ENCODE data around the gene AFDN.

DNA sequence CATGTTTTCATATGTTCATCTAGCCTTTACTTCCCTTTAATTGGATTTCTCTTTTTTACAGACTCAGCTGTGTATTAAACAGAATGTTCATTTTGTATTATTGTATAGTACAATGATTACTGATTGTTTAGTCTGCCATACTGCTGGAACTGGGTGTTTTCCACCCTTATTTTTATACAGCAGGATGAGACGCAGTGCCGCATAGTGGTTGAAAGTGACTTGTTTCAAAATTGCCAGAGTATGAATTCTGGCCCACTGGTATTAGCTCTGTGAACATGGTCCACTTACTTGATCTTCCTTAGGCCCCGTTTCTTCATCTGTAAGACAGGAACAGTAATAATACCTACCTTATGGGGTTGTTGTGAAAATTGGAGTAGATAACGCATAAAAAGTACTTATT lies 22.1 kb downstream of the AFDN start:
- TF ChIP-seq CTCF (IDR thresholded peaks at IDR 0.05): no peak
- TF ChIP-seq POLR2AphosphoS5 (IDR thresholded peaks at IDR 0.05): no peak
